BLaER1 (cell line): ENCODE results near the gene FAM184B.

Experiments used
- H3K27ac ChIP-seq: shearing (Covaris generic); formaldehyde crosslinking; 2 replicates; pipeline ENCODE4 v1.8.1; 2022
- H3K27me3 ChIP-seq: shearing (Covaris generic); formaldehyde crosslinking; 2 replicates; pipeline ENCODE4 v1.8.1; 2022
- H3K36me3 ChIP-seq: shearing (Covaris generic); formaldehyde crosslinking; 2 replicates; pipeline ENCODE4 v1.8.1; 2022
- H3K4me1 ChIP-seq: shearing (Covaris generic); formaldehyde crosslinking; 2 replicates; pipeline ENCODE4 v1.8.1; 2022
- H3K4me2 ChIP-seq: shearing (Covaris generic); formaldehyde crosslinking; 2 replicates; pipeline ENCODE4 v1.8.1; 2022
- H3K4me3 ChIP-seq: shearing (Covaris generic); formaldehyde crosslinking; 2 replicates; pipeline ENCODE4 v1.8.1; 2022
- H3K9ac ChIP-seq: shearing (Covaris generic); formaldehyde crosslinking; 2 replicates; pipeline ENCODE4 v1.8.1; 2022
- H3K9me3 ChIP-seq: shearing (Covaris generic); formaldehyde crosslinking; 2 replicates; pipeline ENCODE4 v1.8.1; 2022
- H4K20me1 ChIP-seq: shearing (Covaris generic); formaldehyde crosslinking; 2 replicates; pipeline ENCODE4 v1.8.1; 2022
- Cebpa-rat ChIP-seq: shearing (Covaris generic); IDR thresholded peaks from 2 replicates; pipeline ENCODE4 v1.8.1; 2022

The FAM184B gene

GRCh38 chr4:17624821-17625220 is 156.6 kb downstream of the FAM184B start:
- Histone ChIP-seq H4K20me1 (peaks cover 96% of the 10 kb centered on the region), H3K4me1 (no peaks in the 10 kb centered on the region), H3K36me3 (peaks cover 100% of the 10 kb centered on the region), H3K9me3 (no peaks in the 10 kb centered on the region), H3K4me3 (no peak overlapping the region), H3K27ac (no peak overlapping the region), H3K9ac (no peak overlapping the region), H3K27me3 (no peaks in the 10 kb centered on the region), H3K4me2 (no peak overlapping the region)
- TF ChIP-seq Cebpa-rat: no peak

GRCh38 chr4:17623451-17624001 is 157.9 kb downstream of the FAM184B start:
- TF ChIP-seq Cebpa-rat: no peak
- H3K4me3 ChIP-seq: no peak overlapping the region
- no peak overlapping the region for H3K4me2 ChIP-seq
- H3K9ac ChIP-seq: no peak overlapping the region
- H4K20me1 ChIP-seq: peaks cover 96% of the 10 kb centered on the region
- H3K36me3 ChIP-seq: peaks cover 100% of the 10 kb centered on the region
- H3K27ac ChIP-seq: no peak overlapping the region
- peaks cover 8% of the 10 kb centered on the region for H3K4me1 ChIP-seq
- no peaks in the 10 kb centered on the region for H3K9me3 ChIP-seq
- no peaks in the 10 kb centered on the region for H3K27me3 ChIP-seq

GRCh38 chr4:17619416-17620105 is 161.9 kb downstream of the FAM184B start:
- Histone ChIP-seq H3K9ac (no peak overlapping the region), H3K4me1 (peaks cover 41% of the 10 kb centered on the region), H3K36me3 (peaks cover 84% of the 10 kb centered on the region), H3K4me3 (no peak overlapping the region), H3K27me3 (no peaks in the 10 kb centered on the region), H3K9me3 (no peaks in the 10 kb centered on the region), H3K27ac (no peak overlapping the region), H3K4me2 (no peak overlapping the region), H4K20me1 (peaks cover 95% of the 10 kb centered on the region)
- no peak for TF ChIP-seq Cebpa-rat

- Histone ChIP-seq H3K4me1 (peaks cover 42% of the 10 kb centered on the region), H3K9me3 (no peaks in the 10 kb centered on the region), H3K4me2 (peak overlapping the region; percentile 91), H3K27ac (no peak overlapping the region; the same call in 1 of the 2 replicates), H3K9ac (peak overlapping the region; percentile 36; the same call in 1 of the 2 replicates), H3K36me3 (peaks cover 78% of the 10 kb centered on the region), H4K20me1 (peaks cover 88% of the 10 kb centered on the region), H3K27me3 (no peaks in the 10 kb centered on the region), H3K4me3 (no peak overlapping the region)
- TF ChIP-seq Cebpa-rat: no peak
Observed at GRCh38 chr4:17618926-17619325, 162.5 kb downstream of the FAM184B start.

GRCh38 chr4:17616283-17616682 is 165.1 kb downstream of the FAM184B start:
- H3K27ac ChIP-seq: no peak overlapping the region

GRCh38 chr4:17614416-17615299 is 166.8 kb downstream of the FAM184B start, which contains the start of gene MED28:
Gene MED28 (plus strand): TSS chr4:17614641. CDS start chr4:17614655, 14 bp downstream.
- Histone ChIP-seq H3K9ac (peak within 1 kb of the TSS; percentile 93), H3K9me3 (no peaks in the 10 kb centered on the region), H4K20me1 (peaks cover 47% of the 10 kb centered on the region), H3K4me2 (peak within 1 kb of the TSS; percentile 91), H3K27me3 (no peaks in the 10 kb centered on the region), H3K4me1 (peaks cover 51% of the 10 kb centered on the region), H3K4me3 (peak within 1 kb of the TSS; percentile 86), H3K36me3 (peaks cover 42% of the 10 kb centered on the region), H3K27ac (peak within 1 kb of the TSS; percentile 90)
- TF ChIP-seq Cebpa-rat: peak; percentile 70; the same call in 1 of the 2 replicates

More at GRCh38 chr4:17616283-17616682, 165.1 kb downstream of the FAM184B start:
- peak overlapping the region; percentile 12 for H3K9ac ChIP-seq
- H3K4me2 ChIP-seq: peak overlapping the region; percentile 91
- H3K27me3 ChIP-seq: no peaks in the 10 kb centered on the region
- H4K20me1 ChIP-seq: peaks cover 63% of the 10 kb centered on the region
- no peak for TF ChIP-seq Cebpa-rat
- peak overlapping the region; percentile 86; the same call in 1 of the 2 replicates for H3K4me3 ChIP-seq
- H3K36me3 ChIP-seq: peaks cover 51% of the 10 kb centered on the region
- no peaks in the 10 kb centered on the region for H3K9me3 ChIP-seq
- peaks cover 51% of the 10 kb centered on the region for H3K4me1 ChIP-seq

- H3K27ac ChIP-seq: peak overlapping the region; percentile 90
- TF ChIP-seq Cebpa-rat: no peak
- no peaks in the 10 kb centered on the region for H3K9me3 ChIP-seq
- H3K9ac ChIP-seq: peak overlapping the region; percentile 93
- peak overlapping the region; percentile 91 for H3K4me2 ChIP-seq
- peaks cover 47% of the 10 kb centered on the region for H3K4me1 ChIP-seq
- peak overlapping the region; percentile 86 for H3K4me3 ChIP-seq
- H4K20me1 ChIP-seq: peaks cover 39% of the 10 kb centered on the region
- H3K36me3 ChIP-seq: peaks cover 42% of the 10 kb centered on the region
- H3K27me3 ChIP-seq: no peaks in the 10 kb centered on the region
Observed at GRCh38 chr4:17613761-17614415, 167.5 kb downstream of the FAM184B start.

GRCh38 chr4:17605236-17605635 is 176.2 kb downstream of the FAM184B start:
- Histone ChIP-seq H4K20me1 (0 out of 2 replicates have a peak, but pooled peaks cover 7% of the 10 kb centered on the region), H3K9ac (no peak overlapping the region), H3K4me1 (no peaks in the 10 kb centered on the region), H3K27ac (no peak overlapping the region), H3K4me2 (no peak overlapping the region), H3K36me3 (peaks cover 93% of the 10 kb centered on the region), H3K27me3 (no peaks in the 10 kb centered on the region), H3K4me3 (no peak overlapping the region), H3K9me3 (no peaks in the 10 kb centered on the region)
- no peak for TF ChIP-seq Cebpa-rat

GRCh38 chr4:17599826-17600225 is 181.6 kb downstream of the FAM184B start:
- TF ChIP-seq Cebpa-rat: no peak
- peaks cover 22% of the 10 kb centered on the region; the same call in 1 of the 2 replicates for H4K20me1 ChIP-seq
- H3K9me3 ChIP-seq: no peaks in the 10 kb centered on the region
- H3K36me3 ChIP-seq: peaks cover 80% of the 10 kb centered on the region
- no peaks in the 10 kb centered on the region for H3K27me3 ChIP-seq
- no peak overlapping the region for H3K4me3 ChIP-seq
- peaks cover 25% of the 10 kb centered on the region for H3K4me1 ChIP-seq
- no peak overlapping the region for H3K27ac ChIP-seq
- no peak overlapping the region for H3K4me2 ChIP-seq
- H3K9ac ChIP-seq: no peak overlapping the region
